GM21390 (cell line): ENCODE measurements around the gene U2AF2.

Source experiments
- ATAC-seq: cut with Tn5 transposase; IDR thresholded peaks from one replicate; pipeline ENCODE4 v1.9.1; 2021; ENCODE audit not compliant: unreplicated experiment

Gene U2AF2

GRCh38 chr19:55687281-55688201 lies 32.7 kb downstream of the U2AF2 start:
- no peak for ATAC-seq

DNA sequence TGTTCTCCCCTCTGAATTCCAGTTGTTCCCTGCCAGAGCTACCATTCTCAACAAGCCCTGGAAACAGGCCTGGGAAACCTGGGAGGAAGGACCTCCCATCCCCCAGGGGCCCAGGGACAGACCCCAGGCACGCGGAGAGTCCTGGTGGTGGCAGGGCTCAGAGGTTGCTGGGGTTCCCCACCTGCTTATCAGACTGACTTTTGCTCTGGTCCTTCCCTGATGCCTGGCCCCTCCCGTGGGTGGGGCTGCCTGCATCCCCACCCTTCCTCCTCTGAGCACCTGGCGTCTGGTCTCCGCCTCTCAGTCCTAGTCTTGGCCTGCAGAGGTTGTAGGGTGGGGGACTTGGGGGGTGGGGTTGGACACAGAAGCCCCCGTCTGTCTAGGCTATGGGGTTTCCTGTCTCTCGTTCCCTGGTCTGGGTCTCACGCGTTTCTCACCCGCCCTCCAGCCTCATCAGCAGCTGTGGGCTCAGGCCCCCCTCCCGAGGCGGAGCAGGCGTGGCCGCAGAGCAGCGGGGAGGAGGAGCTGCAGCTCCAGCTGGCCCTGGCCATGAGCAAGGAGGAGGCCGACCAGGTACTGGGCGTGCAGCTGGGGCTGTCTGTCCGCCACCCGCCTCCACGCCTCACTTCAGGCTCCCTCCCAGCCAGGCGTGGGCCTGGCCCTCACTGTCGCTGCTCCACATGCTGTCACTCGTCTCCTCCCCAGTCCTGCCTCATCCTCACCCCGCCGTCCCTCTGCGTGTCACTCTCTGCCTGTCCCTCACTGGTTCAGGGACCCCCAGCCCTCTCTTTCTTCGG lies 33.8 kb downstream of the U2AF2 start:
- ATAC-seq, result no peak

DNA sequence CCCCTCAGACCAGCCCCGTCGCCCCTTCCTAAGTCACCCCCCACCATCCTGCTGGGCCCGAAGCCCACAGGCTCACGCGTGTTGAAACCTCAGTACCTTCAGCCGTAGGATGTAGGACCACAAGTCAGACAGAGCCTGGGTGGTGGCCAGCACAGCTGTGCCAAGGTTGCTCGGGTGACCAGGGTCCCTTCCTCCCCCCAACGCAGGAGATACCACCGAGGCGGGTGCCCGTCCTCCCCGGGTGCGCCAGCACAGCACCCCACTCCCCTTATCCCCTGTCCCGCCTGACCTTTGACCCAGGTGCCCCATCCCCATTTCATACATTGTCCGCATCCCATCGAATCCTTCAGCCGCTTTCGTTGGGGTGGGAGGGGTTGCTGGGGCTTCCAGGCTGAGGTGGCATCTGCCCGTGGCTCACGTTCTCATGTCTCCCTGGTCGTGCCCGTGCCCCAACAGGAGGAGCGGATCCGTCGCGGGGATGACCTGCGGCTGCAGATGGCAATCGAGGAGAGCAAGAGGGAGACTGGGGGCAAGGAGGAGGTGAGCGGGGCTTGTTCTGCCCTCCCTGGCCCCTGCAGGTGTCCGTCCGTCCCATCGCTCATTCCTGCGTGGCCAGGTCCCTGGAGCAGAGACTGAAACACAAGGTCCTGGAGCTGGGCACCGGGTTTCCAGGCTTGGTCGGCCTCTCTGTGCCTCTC lies 34.7 kb downstream of the U2AF2 start:
- no peak for ATAC-seq

DNA sequence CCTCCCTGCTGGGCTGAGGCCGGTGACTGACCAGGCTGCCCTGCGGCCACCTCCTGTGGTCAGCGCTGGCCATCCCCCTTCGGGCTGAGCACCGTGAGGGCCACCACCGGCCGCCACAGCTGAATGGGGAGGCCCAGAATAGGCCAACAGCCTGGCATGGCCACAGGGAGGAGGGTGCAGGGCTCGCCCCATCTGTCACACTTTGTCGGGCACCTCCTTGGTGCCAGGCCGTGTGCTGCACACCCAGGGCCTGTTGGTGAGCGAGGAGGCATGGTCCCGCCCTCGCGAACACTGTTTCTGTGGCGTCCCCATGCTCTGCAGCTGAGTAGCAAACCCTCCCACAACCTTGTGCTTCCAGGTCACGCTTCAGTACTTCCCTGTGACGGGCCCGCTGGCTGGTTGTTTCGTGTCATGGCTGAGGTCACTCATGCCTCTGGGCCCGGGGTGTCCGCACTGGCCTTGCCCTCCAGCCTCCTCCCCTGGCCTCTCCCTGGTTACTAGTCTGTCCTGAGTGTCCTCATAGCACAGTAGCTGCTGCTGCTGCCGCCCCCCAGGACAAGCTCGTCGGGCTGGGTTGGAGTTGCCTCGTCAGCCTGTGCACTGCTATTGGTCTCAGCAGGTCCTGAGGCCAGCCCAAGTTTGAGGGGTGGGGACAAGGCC lies 35.4 kb downstream of the U2AF2 start:
- no peak for ATAC-seq

GRCh38 chr19:55690769-55691545 lies 36.1 kb downstream of the U2AF2 start:
- no peak for ATAC-seq

GRCh38 chr19:55691561-55692481 lies 37.0 kb downstream of the U2AF2 start:
- no peak for ATAC-seq

DNA sequence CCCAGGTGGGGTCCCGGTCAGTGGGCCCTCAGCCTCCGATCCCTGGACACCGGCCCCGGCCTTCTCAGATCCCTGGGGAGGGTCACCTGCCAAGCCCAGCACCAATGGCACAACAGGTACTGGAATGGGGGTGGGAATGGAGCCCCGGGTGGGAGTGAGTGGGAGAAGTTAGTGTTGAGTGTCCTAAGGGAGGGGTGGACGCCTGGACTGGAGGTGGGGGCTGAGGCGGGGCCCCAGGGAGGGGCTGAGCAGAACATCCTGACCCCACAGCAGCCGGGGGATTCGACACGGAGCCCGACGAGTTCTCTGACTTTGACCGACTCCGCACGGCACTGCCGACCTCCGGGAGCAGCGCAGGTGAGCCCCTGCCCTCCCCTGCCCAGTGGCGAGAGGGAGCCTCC lies 37.8 kb downstream of the U2AF2 start:
- ATAC-seq, result no peak

DNA sequence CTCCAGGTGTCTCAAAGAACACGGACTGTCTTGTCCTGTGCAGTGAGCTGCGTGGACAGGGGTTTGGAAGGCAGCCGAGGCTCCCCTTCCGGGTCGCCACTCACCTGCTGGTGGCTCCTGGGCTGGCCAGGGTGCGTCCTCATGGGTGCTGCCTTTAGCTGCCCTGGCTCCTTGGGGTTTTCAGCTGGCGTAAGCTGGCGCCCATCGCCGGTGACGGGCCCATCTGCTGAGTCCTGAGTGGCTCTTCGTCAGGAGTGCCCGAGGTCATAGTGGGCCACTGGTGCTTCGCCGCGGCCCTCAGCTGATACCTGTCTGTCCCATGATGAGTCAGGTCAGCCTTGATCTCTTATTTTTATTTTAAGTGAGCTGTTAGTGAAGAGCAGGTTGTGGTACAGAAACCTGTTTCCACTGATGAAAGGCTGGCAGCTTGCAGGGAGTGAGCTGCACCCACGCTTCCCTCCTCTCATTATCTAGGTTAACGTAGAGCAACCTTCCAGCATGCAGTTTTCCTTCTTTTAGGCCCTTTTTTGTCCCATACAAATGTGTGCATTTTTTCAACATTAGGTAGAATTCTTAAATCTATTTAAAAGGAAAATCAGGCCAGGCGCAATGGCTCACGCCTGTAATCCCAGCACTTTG lies 38.6 kb downstream of the U2AF2 start:
- ATAC-seq, result no peak

DNA sequence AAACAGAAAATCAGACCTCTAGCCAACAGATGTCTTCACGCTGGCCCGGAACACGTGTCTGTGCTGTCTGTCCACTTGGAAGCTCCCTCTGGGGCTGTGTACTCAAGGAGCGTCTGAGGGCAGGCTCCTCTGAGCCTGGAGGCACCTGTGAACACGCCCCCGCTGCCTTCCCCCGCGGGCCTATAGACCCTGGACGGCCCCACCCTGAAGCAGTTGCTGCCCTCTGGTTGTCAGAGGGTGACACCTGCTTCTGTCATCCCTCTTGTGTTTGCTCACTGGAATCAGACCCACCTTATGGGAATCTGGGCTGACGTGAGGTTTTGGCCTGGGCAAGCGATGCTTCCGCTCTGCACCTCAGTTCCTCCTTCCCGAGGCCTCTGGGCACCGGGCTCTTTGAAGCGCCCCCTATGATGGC lies 39.4 kb downstream of the U2AF2 start:
- ATAC-seq, result no peak

GRCh38 chr19:55694656-55695491 lies 40.0 kb downstream of the U2AF2 start:
- ATAC-seq, result no peak

DNA sequence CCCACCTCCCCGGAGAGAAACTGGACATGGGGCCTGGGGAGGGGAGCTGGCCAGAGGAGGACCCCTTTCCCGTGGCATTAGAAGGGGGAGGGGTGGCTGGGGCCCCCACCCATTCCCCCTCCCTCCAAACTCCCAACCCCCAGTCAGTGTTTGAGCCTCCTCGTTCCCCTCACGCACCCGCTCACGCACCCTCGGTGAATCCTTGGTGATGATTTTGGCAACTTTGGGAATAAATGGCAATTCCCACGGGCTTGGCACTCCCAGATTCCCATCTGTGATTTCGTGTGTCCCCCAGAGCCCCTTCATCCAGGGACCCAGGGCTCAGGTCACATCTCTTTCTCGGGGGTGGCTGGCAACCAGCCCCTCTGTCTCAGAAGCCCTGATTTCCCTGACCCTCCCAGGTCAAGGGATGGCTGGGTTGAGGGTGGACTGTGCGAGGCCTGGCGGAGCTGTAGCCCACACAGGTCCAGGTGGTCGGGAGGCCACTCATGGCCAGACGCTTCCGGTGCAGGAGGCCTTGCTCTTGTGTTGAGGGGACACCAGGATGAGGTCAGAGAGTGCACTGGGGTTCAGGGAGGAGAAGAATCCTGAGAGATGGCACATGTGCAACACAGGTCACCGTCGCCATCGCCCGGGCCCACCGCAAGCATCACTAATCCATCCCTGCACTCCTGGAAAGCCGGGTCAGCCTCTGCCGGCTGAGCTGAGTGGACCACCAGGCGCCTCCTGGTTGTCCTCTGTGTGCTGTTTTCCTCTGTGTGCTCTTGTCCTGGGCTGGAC lies 40.9 kb downstream of the U2AF2 start:
- ATAC-seq, result no peak

DNA sequence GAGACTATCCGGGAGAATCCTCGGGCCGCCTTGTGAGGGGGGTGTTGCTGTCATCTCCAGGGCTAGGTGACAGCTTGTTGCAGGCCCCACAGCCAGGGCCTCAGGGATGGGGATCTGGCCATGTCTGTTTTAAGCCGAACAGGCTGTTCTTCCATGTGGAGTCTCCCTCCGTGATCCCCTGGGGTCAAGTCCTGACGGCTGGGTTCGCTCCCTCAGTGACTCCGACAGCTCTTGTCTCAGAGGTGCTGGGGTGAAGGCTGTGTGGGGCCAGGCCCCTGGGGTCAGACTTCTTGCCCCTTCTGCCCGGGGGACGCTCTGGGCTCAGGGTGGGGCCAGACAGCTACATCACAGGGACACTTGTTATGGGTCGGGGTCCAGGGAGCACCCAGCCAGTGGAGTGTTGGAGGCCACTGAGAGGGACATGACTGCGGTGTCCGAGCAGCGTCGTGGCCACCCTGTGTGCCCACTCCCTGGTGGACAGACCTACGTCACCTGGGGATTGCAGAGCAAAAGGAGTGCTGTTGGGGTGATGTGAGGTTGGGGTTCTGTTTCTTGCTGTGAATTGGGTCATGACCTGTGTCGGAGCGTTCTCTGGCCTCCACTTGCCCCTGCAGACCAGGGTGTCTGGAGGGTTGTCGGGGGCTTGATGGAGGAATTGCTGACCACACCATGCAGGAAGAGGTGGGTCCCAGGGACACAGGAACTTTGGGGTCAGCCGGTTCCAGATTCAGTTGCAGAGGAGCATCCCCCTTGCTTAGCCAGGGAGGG lies 41.6 kb downstream of the U2AF2 start:
- no peak for ATAC-seq

- no peak for ATAC-seq
Measured at GRCh38 chr19:55697069-55697440, 42.2 kb downstream of the U2AF2 start.

- ATAC-seq, result no peak
Measured at GRCh38 chr19:55697698-55698097, 42.9 kb downstream of the U2AF2 start.

DNA sequence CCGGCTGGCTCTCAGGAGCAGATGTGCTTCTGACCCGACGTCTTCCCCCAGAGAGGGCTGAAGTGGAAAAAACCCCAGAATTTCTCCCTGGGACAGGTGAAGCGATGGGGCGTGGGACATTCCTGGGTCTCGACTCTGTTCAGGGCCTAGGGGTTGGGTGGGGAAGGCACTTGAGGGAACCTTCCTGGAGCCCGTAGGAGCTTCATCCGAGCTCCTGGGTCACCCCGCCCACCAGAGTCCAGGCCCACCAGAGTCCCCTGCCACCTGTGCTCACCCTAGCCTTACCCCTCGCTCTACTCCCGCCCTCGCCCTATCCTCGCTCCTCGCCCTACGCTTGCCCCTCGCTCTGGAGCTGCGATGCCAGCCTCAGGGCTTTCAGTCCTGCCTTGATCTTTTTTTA lies 43.4 kb downstream of the U2AF2 start:
- ATAC-seq, result no peak

GRCh38 chr19:55699221-55699620 lies 44.4 kb downstream of the U2AF2 start:
- no peak for ATAC-seq
